K562 (cell line): ENCODE measurements around the gene FRMD1.

ENCODE experiments used
- CREB1 ChIP-seq, 2 experiments: sonication (generic) in 1 of 2; formaldehyde crosslinking in 1 of 2; IDR thresholded peaks; 2 replicates each; pipeline versions ENCODE4 v1.6.1 to v1.8.0; 2012 to 2022; ENCODE audit warnings: inconsistent platforms in 1 of 2, mild to moderate bottlenecking in 1 of 2, missing genetic modification reagents in 1 of 2, moderate library complexity in 1 of 2
- GATA2 ChIP-seq: sonication (generic); formaldehyde crosslinking; IDR thresholded peaks from 2 replicates; pipeline ENCODE4 v1.4.0; 2020; ENCODE audit warnings: mild to moderate bottlenecking, missing genetic modification reagents
- MAFG ChIP-seq: fragments of 450-650 bp; conservative IDR thresholded peaks from 2 replicates; pipeline ENCODE4 v1.6.1; 2016; ENCODE audit warnings: missing genetic modification characterization, missing compliant biosample characterization
- MAZ ChIP-seq, 2 experiments: fragments of 450-650 bp in 1 of 2; sonication (generic) in 1 of 2; formaldehyde crosslinking; IDR thresholded peaks in 1 of 2; conservative IDR thresholded peaks in 1 of 2; 2 replicates each; pipeline versions ENCODE4 v1.4.0 to v1.5.0; 2020; ENCODE audit warnings: mild to moderate bottlenecking in 1 of 2, missing genetic modification reagents in 1 of 2
- MCM7 ChIP-seq, 2 experiments: fragments of 450-650 bp; IDR thresholded peaks; 2 replicates each; pipeline ENCODE4 v1.6.1; 2016 to 2018
- NRF1 ChIP-seq, 2 experiments: fragments of 450-650 bp; IDR thresholded peaks in 1 of 2; conservative IDR thresholded peaks in 1 of 2; 2 replicates each; pipeline ENCODE4 v1.6.1; 2014; ENCODE audit warnings: mild to moderate bottlenecking in 2 of 2
- RAD21 ChIP-seq, 2 experiments: fragments of 250-450 bp in 1 of 2; fragments of 450-650 bp in 1 of 2; sonication (Bioruptor Pico) in 1 of 2; formaldehyde crosslinking in 1 of 2; IDR thresholded peaks in 1 of 2; conservative IDR thresholded peaks in 1 of 2; 2 replicates each; pipeline versions ENCODE4 v1.4.0 to v1.8.0; 2020 to 2022; ENCODE audit warnings: mild to moderate bottlenecking in 2 of 2, moderate library complexity in 1 of 2
- TAF9B ChIP-seq: fragments of 450-650 bp; IDR thresholded peaks from 2 replicates; pipeline ENCODE4 v1.6.1; 2018; ENCODE audit warnings: mild to moderate bottlenecking; ENCODE audit not compliant: partially characterized antibody
- TF ChIP-seq, protein P1 (sequence below), 3 experiments: IDR thresholded peaks in 2 of 3; conservative IDR thresholded peaks in 1 of 3; 2 replicates each; pipeline ENCODE4 v1.5.1; 2011 to 2012; ENCODE audit warnings: low read length in 3 of 3, mild to moderate bottlenecking in 3 of 3, control low read depth in 2 of 3, improper control_type of control experiment in 1 of 3, inconsistent platforms in 1 of 3, low read depth in 1 of 3, mixed read lengths in 1 of 3, moderate library complexity in 1 of 3; ENCODE audit not compliant: insufficient read depth in 2 of 3
- TF ChIP-seq, protein P2 (sequence below): fragments of 250-450 bp; sonication (Bioruptor Pico); IDR thresholded peaks from 2 replicates; pipeline ENCODE4 v1.5.0; 2022; ENCODE audit warnings: mild to moderate bottlenecking

DNA sequence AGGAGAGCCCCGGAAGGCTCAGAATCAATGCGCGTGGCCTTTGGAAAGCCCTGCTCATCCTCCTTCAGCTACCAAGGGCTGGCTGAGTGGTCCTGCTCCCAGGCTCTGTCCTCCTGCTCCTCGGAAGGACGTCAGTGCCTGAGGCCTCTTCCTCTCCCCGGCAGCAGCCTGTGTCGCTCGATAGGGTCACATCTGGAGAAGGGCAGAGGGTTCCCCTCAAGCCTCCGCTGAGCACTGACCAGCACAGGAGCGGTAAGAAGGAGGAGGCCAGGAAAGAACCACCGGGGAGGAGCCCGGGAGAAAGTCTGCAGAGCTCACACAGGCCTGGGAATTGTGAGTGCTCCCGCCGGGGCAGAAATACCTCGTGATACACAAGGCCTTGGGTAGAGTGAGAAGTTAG is 60.3 kb downstream of the FRMD1 start:
- TF ChIP-seq CREB1 (IDR thresholded peaks at IDR 0.05), result no peak
- no peak for TF ChIP-seq CREB1 (CRISPR knock-in tag; IDR thresholded peaks at IDR 0.05)
- no peak for TF ChIP-seq NRF1 (conservative IDR thresholded peaks at IDR 0.05 in 1 of 2, IDR thresholded peaks at IDR 0.05 in 1 of 2)
- TF ChIP-seq RAD21 (CRISPR knock-in tag; conservative IDR thresholded peaks at IDR 0.05 in 1 of 2, IDR thresholded peaks at IDR 0.05 in 1 of 2), result no peak
- TF ChIP-seq, protein P1, sequence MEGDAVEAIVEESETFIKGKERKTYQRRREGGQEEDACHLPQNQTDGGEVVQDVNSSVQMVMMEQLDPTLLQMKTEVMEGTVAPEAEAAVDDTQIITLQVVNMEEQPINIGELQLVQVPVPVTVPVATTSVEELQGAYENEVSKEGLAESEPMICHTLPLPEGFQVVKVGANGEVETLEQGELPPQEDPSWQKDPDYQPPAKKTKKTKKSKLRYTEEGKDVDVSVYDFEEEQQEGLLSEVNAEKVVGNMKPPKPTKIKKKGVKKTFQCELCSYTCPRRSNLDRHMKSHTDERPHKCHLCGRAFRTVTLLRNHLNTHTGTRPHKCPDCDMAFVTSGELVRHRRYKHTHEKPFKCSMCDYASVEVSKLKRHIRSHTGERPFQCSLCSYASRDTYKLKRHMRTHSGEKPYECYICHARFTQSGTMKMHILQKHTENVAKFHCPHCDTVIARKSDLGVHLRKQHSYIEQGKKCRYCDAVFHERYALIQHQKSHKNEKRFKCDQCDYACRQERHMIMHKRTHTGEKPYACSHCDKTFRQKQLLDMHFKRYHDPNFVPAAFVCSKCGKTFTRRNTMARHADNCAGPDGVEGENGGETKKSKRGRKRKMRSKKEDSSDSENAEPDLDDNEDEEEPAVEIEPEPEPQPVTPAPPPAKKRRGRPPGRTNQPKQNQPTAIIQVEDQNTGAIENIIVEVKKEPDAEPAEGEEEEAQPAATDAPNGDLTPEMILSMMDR (IDR thresholded peaks at IDR 0.05 in 2 of 3, conservative IDR thresholded peaks at IDR 0.05 in 1 of 3; ENCODE audit: insufficient read depth in 2 of 3, low read depth in 1 of 3, low read length in 3 of 3), result no peak
- TF ChIP-seq MAZ (CRISPR knock-in tag; conservative IDR thresholded peaks at IDR 0.05 in 1 of 2, IDR thresholded peaks at IDR 0.05 in 1 of 2), result no peak
- no peak for TF ChIP-seq GATA2 (CRISPR knock-in tag)
- TF ChIP-seq TAF9B, result no peak
- no peak for TF ChIP-seq MAFG (tag)
- no peak for TF ChIP-seq MCM7 (IDR thresholded peaks at IDR 0.05)
- TF ChIP-seq, protein P2, sequence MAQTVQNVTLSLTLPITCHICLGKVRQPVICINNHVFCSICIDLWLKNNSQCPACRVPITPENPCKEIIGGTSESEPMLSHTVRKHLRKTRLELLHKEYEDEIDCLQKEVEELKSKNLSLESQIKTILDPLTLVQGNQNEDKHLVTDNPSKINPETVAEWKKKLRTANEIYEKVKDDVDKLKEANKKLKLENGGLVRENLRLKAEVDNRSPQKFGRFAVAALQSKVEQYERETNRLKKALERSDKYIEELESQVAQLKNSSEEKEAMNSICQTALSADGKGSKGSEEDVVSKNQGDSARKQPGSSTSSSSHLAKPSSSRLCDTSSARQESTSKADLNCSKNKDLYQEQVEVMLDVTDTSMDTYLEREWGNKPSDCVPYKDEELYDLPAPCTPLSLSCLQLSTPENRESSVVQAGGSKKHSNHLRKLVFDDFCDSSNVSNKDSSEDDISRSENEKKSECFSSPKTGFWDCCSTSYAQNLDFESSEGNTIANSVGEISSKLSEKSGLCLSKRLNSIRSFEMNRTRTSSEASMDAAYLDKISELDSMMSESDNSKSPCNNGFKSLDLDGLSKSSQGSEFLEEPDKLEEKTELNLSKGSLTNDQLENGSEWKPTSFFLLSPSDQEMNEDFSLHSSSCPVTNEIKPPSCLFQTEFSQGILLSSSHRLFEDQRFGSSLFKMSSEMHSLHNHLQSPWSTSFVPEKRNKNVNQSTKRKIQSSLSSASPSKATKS, result no peak
